ENCODE measurements around the gene BRCA1.
A peak's percentile ranks its signal among the peaks of the same experiment; 100 is the strongest.

The BRCA1 gene

DNA sequence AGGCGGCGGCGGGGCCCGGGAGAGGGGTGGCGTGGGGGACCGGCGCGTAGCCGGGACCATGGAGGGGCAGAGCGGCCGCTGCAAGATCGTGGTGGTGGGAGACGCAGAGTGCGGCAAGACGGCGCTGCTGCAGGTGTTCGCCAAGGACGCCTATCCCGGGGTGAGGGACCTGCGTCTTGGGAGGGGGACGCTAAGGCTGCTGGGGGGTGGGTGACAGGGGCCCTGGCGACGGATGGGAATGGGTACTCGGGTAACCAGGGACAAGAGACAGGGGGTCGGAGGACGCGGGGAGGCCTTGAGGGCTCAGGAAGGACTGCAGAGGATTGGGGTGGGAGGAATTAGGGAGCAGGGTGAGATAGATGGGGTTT lies 99.9 kb downstream of the BRCA1 start:
- DNase-seq: no peak
- no peak for ATAC-seq

DNA sequence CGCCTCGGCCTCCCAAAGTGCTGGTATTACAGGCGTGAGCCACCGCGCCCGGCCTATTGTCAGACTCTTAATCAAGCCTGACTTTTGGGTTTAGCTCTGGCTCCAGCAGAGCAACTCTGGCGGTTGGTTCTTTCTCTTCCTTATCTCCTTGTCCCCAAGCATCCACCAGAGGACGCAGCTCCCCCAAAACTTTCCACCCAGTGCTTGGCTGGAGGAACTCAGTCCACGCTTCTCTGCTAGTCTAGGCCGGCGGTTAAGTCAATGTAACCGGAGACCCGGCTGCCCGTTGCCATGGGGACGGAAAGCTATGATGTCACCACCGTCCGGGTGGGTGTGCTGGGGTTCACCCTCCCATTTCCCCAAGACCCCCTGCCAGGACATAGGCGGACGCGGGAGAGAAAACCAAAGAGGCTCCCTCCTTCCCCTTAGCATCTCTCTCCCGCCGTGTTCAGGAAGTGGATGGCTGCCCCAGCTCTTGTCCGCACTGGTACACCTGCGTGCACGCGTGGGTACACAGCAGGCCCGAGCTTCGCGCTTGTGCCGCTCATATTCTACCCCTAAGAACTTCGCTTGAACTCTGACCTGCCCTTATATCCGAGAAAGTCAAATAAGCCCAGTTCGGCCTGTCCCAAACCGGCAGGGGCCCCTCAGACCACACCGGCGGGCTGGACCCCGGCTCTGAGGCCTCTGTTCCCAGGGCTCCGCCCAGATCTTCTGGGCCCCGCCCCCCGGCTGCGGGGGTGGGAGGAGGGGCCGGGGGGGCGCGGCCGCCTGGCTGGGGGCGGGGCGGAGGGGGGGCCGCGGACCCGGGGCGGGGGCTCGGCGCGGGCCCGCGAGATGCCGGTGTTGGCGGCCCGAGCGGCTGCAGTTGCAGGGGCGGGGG lies 100.5 kb downstream of the BRCA1 start, which contains the start of gene RND2:
RND2 (plus strand) TSS at position 825 of the 883 bp plus-strand sequence. CDS start 117 bp downstream, outside the sequence.
- DNase-seq (peak; percentile 83), ATAC-seq (peak; percentile 75)

DNA sequence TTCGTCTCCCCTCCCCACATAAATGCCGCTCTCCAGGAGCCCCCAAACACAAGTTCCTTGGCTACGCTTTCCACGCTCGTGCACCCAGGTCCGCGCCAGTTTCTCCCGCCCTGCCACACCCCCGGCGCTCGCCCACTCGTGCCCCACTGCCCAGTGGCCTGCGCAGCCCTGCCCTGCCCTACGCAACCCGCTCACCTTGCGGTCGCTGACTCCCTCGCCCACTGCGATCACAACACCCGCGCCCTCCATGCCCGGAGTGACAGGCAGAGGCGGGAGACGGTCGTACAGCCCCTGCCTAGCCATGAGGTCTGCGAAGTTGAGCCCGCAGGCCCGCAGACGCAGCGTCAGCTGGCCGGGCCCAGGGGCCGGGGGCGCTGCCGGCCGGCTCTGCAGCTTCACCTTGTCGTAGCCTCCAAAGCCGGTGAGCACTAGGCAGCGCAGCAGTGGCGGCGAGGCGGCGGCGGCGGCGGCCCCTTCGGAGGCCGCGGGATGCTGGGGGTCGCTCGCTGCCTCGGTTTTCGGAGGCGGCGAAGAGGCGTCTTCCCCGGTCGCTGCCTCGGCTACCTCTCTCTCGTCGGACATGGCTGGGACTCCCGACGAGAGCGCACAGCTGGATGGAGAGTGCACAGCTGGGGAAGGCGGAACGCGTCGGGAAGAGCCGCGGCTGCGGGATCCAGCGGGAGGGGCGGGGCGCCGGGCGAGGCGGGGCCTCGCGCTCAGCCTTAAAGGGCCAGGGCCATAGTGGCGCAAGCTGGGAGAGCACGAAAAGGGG lies 103.2 kb downstream of the BRCA1 start, which contains the start of gene VAT1:
VAT1 (minus strand) TSS at position 645 of the 772 bp plus-strand sequence; CDS start at position 582, 63 bp downstream.
- peak; percentile 78 for DNase-seq
- peak; percentile 62 for ATAC-seq

DNA sequence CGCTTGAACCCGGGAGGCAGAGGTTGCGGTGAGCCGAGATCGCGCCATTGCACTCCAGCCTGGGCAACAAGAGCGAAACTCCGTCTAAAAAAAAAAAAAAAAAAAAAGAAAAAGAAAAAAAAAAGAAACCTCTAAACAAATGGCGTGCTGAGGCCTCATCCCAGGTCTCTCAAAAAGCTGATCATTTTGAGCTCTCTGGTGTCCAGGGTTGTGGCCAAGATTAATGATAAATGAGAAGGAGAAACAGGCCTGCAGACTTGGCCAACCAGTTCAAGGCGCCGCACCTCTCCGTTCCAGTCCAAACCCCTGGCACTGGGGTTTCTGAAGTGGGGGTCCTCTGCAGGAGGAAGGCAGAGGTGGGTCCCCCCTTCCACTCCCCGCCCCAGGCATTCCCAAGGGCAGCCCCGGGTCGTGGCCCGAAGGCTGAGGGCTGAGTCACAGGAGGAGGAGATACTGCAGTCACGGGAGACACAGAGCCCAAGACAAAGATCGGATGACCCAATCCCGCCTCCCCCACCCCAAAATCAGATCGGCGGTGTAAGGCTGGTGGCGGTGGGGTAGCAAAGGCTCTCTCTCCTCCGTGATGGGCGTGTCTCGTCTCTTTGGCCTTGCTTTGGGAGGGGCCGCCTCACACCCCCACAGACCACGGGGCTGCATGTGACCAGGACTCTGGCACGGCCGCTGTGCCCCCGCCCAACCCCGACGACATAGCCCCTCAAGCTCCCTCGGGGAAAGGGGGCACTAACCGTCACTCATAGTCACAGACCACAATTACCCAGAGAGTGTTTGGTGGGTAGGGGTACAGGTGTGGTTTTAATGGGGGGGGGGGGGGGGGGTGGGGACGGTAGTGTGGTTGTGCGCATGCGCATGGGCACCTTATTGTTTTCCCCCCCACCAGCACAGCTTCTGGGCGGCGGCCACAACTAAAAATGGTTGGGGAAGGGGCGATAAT lies 104.1 kb downstream of the BRCA1 start:
- ATAC-seq: no peak
- DNase-seq: no peak

DNA sequence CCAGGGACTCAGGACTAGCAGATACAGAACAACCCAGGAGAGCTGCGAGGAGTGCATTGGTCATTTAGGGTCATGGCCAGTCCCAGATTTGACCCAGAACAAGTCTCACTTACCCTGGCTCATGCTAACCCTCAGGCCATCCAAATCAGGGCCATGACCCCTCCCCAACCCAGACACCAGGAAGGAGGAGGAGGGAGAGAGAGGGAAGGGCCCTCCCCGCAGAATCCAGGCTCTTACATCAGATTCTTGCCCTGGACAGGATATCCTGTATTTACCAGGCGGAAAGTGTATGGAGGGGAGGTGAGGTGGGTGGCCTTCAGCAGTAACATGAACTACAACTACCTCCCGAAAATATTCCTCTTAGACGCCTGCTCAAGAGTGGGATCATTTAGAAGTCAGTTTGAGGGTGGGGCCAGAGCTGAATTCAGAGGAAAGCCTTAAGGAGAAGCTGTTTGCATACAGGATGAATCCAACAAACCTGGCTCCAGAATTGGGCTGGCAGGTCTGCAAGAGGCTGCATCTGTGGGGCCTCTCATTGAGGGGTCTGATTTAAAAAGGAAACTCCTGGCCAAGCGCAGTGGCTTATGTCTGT lies 105.0 kb downstream of the BRCA1 start:
- no peak for DNase-seq

DNA sequence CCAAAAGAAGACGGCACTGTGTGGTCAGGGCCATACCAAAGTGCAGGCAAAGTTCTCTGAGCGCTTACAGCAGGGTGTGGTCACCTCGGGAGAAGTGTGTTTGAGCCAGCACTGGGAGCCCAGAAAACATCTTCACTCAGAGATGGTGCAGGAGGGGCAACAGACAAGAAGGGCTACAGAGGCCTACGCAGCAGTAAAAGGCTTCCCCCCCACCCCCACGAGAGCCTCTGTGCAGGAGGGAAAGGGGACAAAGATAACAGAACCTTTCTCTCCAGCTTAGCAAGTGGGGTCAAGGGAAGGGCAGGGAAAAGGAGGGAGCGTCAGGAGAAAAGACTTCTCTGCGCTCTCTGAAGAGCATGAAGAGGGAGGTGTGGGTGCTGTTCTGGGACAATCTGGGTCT lies 105.7 kb downstream of the BRCA1 start:
- ATAC-seq (no peak), DNase-seq (no peak)

More for the DNA sequence above, 105.0 kb downstream of the BRCA1 start:
- ATAC-seq: no peak

DNA sequence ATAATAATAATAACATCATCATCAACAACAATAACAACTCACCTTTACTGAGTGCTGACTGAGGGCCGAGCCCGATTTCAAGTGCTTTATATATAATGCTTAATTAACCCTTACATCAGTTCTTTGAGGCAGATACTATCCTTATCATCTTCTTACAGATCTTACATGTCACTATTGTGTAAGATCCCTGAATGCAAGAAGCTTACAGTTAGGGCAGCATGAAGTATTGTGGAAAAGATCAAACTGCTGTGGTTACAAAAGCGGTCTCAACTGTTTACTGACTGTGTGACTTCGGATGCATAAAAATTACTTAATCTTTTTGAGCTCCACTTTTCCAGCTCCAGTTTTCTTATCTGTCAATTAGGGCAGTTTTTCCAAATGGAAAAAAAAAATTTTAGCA lies 106.2 kb downstream of the BRCA1 start:
- no peak for DNase-seq
- ATAC-seq: no peak

DNA sequence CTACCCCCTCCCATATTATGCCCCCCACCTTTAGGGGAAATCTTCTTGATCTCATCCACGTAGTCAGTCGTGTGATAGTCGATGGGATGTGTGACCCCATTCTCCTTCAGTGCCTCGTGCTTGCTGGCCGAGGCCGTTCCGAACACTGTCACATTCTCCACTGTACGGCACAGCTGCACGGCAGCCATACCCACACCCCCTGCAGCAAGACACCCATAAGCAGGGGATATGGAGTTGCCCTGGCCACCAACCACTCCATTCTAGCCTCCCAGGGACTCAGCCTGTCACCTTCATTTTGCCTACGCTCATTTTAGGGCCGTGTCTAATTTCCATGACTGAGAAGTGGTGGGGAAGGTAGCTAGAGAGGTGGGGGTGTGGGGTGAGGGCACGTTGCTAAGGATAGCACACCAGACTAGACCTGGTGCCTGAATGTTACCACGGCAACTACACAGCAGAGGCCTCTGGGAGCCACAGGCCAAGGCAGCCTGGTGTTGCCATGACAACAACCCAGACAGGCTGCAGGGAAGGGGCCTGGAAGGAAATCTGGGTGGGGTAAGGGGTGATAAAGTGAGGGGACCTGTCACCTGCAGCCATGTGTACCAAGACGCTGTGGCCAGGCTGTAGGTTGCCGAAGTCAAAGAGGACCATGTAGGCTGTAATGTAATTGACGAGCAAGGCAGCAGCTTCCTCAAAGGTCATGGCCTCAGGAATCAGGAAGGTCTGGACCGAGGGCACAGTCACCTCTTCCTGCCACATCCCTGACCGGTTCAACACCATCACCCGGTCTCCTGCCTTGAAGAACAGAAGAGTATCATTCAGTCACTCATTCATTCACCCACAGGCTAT lies 106.9 kb downstream of the BRCA1 start:
- ATAC-seq (peak; percentile 19), DNase-seq (no peak)

DNA sequence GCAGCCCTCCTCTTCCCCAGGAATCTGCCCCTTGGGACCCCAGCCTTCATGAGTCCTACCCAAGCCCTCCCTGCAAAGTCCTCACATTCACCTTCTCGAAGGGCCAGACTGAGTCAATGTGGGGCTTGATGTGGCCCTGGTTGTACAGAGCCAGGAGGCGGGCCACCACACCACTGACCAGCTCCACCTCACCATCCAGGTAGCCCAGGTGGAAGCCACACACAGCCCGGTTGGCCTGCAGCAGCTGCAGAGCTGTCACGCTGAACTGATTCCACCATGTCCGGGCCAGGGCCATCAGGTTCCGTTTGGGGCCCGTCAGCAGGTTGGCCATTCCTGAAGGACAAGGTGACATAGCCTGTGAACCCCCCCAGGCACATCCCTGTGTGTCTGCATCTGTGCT lies 108.9 kb downstream of the BRCA1 start:
- ATAC-seq: no peak
- DNase-seq: no peak

DNA sequence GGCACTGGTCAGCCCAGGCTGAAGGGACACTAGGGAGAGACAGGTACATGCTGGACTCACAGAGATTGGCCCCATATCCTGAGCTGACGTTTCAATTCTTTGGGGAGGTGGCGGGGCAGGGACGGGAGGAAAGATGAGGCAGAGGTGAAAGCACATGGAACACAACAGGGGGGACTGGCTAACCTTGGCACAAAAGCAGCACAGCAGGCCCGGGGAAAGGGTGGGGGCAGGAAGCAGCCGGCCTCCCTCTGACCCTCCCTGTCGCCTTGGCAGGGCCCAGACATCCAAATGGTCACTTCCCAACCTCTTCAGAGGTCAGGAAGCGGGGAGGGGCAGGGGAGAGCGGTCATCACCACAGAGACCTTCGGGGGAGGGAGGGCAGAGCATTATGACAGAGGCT lies 109.6 kb downstream of the BRCA1 start:
- DNase-seq (no peak), ATAC-seq (no peak)

DNA sequence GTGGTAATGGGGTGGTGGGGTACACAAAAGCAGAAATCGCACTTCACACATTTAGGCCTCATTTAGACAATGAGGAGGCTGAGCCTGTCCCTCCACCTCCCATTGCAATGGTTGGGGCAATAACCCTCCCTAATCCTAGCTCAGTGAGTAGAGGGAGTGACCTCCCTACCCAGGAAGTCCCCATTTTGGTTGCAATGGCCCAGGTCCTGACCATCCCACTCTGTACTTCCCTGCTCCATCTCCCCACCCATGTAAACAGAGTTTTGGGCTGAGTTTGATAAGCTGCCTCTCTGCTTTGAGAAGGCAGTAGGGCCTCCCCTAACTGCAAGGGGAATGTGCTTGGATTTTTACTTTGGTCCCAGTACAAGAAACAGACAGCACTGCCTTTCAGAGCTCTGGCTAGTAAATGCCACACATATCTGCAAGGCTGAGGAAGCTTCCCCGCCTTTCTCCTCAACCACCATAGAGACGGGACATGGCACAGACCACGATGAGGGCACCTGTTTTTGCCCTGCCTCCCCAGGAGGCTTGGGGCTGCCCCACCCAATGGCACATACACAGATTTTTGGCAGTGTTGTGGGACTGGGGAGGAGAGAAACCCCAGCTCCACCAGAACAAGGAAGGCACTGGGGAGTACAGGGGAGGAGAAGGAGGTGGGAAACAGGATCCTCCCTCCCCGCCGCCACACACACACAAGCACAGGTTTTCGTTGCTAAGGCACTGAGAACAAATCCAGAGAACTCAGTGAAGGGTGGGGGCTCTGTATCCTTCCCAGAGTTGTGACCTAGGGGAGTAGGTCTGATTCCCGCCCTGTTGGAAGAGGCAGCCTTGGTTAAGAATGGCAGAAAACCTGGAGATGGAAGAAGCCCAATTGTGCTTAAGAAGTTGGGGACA lies 110.3 kb downstream of the BRCA1 start:
- DNase-seq (no peak), ATAC-seq (no peak)

DNA sequence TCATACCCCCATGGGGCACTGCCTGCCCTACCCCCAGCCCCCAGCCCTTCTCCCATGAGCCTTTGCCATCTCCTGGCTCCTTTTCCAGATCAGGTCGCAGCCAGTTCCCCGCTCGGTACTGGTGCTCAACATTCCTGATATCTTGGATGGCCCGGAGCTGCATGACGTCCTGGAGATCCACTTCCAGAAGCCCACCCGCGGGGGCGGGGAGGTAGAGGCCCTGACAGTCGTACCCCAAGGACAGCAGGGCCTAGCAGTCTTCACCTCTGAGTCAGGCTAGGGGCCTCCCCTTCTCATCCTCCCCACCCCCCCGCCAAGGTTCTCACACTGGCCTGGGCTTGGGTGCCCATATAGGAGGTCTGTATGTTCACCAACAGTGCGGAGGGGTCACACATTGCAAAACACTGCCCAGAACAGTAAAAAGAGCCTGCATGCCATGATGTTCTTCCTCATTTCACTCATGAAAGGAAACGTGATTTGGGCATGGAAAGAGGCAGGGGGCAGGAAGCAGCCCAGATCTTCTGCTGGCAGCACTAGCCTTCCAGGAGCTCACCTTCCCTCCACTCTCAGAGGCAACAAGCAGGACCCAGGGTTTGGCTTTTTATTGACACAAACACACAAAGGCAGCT lies 111.0 kb downstream of the BRCA1 start:
- ATAC-seq (no peak), DNase-seq (no peak)

DNA sequence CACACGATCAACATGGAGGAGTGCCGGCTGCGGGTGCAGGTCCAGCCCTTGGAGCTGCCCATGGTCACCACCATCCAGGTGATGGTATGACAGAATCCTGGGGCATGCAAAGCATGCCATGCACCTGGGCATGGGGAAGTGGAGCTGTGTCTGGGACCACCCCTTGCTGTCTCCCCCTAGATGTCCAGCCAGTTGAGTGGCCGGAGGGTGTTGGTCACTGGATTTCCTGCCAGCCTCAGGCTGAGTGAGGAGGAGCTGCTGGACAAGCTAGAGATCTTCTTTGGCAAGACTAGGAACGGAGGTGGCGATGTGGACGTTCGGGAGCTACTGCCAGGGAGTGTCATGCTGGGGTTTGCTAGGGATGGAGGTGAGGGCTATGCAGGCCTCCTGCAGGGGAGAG lies 111.9 kb downstream of the BRCA1 start:
- ATAC-seq: no peak
- no peak for DNase-seq

DNA sequence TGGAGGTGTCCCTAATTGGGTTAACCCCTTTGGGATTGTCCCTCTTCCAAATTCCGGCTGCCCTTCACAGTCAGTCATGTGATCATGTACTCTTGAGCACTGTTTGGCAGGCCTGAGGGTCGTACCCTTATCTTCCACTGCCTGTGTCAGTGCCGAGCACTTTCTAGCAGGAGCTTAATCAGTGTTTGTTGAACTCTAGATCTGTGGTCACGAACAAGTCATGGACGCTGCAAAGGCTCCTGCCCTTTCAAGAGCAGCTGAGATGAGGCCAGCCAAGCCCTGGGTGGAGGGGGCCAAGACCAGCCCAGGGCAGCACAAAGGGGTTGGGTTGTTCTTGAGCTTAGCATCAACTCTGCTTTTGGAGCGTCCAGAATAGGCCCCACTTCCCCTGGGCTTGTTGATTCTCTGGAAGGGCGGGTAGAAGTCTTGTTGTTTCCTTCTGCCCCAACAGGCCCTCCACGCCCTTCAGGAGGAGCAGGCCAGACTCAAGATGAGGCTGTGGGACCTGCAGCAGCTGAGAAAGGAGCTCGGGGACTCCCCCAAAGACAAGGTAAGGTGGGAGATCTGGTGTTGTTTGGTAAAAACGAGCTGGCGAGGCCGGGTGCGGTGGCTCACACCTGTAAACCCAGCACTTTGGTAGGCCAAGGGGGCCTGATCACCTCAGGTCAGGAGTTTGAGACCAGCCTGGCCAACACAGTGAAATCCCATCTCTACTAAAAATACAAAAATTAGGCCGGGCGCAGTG lies 113.3 kb downstream of the BRCA1 start:
- no peak for DNase-seq
- no peak for ATAC-seq

DNA sequence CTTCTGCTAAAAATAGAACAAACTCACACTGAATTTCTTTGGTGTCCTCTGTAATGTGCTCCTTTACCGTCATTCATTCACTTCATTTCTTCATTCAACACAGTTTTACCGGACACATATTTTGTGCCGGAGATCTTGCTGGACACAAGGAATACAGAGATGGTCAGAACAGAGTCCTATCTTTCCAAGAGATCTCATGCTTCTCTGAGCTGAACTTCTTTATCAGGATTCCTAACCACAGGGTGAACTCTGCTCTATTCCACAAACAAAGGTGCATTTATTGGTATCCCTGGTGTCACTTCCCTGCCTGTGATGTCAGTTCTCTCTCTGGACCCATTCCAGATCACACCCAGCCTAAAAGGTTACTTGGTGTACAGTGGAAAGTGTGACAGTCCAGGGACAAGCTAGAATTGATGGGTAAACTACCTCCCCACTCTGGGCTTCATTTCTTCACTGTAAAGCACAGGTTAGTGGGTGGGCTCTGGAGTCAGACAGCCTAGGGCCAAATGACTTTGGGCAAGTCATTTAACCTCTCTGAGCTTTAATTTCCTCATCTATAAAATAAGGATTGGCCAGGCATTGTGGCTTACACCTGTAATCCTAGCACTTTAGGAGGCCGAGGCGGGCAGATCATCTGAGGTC lies 114.4 kb downstream of the BRCA1 start:
- DNase-seq: no peak
- no peak for ATAC-seq

DNA sequence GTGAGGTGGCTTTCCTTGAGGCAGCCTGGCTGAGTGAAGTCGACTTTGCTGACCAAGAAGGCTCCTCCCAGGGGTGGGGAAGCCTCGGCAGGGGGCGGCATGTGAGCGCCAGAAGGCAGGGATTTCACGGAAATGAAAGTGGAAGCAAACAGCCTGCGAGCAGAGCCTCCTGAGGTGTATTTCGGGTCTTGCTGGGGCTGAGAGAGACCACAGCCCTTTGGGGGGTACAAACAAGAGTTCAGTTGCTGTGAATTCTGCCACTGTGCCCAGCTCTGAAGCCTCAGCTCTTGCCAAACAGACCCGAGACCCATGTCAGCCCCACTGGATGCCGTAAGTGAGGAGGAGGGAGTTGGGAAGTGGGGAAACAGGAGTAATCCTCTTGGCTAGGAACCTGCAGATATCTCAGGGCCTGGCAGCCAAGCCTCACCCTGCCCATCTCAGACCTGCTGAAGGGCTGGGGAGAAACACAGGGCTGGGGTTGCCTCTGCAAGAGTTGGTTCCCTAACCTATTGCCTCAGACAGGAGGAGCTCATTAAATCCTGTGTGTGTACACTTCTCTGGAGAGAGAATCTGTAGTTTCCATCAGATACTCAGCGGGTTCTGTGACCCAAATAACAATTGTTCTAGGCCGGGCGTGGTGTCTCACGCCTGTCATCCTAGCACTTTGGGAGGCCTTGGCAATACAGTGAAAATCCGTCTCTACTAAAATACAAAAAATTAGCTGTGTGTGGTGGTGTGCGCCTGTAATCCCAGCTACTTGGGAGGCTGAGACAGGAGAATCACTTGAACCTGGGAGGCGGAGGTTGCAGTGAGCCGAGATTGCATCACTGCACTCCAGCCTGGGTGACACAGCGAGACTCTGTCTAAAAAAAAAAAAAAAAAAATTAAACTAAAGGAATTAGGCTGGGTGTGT lies 118.3 kb downstream of the BRCA1 start, which contains the start of gene IFI35:
IFI35 (plus strand) TSS at position 146 of the 913 bp plus-strand sequence; CDS start at position 310, 164 bp downstream.
- ATAC-seq: peak; percentile 93
- DNase-seq: peak; percentile 88
